NCI-H2227 treated with DMSO at 0.1 percent for 48 hours (cell line): ENCODE measurements around the gene EPHB2.
"Not testable (repeated sequence)": the region's sequence is repeated elsewhere in the genome, so short reads cannot be mapped to it uniquely, and the experiment has no call there.

Experiments used
- DNase-seq: peaks from one replicate; lab custom pipeline; 2025; lab: John Stamatoyannopoulos, UW

Gene EPHB2

DNA sequence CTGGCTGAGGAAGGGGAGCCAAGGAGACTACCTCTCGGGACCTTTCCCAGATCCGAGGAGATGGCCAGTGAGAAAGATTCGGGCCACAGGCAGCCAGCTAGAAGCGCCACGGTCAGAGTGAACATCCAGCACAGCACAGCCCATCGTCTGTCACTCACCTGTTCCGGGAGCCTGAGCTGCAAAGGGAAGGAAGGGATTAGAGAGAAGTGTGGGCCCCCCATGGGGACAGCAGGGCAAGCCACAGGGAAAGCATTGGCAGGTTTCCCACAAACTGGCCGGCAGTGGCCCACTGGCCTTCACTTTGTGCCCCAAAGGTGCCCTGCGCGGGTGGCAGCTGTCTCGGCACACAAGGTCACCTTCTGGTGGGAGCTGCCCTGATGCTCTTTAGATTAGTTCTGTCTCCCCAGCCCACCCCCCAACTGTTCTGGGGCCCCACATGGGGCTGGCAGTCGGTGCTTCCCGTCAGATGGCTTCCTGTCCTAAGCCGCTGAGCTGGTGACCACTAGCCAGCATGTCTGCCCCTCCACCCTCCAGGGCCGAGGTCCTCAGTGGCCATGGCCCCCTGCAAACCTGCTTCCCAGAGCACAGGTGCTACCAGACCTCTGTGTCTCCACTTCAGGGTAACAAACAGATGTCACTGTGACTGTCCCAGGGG is 205.3 kb downstream of the EPHB2 start:
- no peak for DNase-seq

DNA sequence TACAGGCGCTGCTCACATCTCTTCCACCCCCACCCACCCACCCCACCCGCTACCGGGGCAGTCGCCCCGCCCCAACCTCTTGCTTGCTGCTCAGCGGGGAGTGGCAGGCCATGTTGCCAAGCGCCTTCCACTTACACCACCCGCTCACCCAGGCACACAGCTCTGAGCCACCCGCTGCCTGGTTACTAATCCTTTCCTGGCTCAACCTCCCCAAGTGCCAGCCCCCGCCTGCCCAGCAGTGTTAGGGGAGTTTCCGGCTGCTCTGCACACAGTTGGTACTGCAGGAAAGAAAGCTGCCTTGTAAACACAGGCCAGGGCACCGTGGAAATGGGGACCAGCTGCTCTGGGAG is 205.8 kb downstream of the EPHB2 start:
- DNase-seq: no peak

- no peak for DNase-seq
Observed at GRCh38 chr1:22917989-22918388, 207.3 kb downstream of the EPHB2 start.

DNA sequence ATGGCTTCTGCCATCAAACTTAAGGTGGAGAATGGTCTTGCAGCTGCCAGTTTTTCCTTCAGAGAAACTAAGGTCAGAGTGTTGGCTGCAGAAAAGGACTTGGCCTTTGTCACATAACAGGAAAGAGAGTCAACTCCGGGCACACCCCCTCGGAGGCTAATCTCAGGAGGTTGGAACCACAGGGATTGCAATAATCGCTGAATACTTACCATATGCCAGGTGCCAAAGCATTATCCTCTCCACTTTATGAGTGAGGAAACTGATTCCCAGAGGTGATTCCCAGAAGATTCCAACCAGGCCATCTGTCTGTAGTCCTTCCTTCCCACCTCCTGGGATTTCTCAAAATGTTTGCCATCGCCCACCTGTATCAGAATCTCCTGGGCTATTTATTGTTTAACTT is 208.0 kb downstream of the EPHB2 start:
- no peak for DNase-seq

DNA sequence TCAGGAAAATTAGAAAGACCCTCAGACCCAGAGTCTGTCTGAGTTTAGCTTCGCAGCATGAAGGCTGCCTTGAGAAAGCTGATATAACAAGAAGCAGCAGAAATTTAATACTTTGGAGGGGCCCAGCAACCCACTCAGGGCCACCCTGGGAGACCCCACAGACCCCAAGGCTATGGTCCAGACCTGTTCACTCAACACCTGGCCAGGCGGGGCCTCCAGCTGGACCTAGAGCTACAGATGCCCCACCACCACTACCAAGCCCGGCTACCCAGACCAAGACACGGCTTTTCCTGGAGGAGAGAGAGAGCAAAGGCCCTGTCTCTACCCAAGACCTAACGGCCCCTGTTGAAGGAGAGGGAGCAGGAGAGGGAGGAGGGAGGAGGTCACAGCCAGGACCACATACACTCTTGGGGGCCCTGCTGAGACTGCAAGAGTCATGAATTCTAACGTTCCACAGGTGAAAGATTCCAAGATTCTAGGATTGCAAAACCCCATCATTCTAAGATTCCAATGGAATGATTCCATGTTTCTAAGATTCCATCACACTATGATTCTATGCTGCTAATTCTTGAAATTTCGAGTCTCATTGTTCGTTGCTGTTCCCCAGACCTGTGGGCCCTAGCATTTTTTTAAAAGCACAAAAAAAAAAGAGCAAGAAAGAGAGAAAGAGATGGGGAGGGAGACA is 208.8 kb downstream of the EPHB2 start:
- no peak for DNase-seq

DNA sequence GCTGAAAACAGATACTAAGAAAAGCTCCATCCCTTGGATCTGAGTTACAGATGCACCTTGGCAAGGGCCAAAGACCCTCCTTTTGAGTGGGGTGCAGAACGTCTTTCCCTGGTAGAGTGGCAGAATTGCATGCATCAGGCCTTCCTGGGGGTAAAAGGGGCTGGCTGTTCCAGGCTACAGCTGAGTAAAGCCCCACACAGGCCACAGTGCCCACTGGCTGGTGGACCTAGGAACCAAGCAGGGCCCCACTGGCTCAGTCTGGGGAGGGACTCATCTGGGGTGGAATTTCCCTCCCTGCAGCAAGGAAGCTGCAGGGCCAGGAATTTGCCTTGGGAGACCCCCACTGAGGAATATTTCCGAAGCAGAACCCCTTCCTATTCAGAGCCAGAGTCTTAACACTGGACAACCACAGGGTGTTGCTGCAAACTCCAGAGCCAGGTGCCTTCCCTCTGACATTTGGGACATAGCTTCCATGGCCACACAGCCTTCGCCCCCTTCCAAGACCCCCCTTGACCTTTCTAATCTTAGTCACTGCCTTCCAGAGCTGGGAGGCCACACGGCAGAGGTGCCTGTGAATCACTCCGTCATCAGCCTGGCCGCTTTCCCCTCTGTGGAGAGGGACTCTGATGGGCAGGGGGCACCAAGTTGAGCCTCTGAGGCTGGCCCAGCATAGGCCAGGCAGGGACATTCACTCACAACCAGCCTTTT is 209.5 kb downstream of the EPHB2 start:
- DNase-seq: no peak

- no peak for DNase-seq
Observed at GRCh38 chr1:22920734-22921451, 210.3 kb downstream of the EPHB2 start.

DNA sequence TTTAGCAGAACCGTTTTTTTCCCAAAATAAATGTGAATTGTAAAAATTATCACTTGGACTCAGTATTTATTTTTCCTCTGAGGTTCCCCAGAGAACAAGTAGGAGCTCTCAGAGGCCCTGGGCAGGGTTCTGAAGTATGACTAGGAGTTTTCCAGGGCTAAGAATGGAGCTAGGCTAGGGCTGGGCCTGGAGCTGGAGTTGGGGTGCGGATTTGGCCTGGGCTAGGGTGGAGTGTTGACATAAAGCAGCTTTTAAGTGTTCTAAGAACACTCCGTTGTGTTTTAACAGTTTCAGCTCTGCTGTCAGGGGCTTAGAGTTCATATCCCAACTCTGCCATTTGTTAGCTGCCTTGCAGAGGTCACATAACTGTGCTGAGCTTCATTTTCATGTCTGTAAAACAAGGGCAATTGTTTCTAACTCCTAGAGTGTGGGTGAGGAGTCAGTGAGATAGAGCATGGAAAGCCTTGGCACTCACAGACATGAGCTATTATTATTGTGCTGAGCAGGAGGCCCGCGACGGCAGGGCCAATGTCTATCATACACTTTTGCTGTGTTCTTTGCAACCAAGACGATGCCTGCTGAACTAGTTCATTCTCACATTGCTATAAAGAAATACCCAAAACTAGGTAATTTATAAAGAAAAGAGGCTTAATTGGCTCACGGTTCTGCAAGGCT is 210.9 kb downstream of the EPHB2 start:
- no peak for DNase-seq

GRCh38 chr1:22922640-22923039 is 212.0 kb downstream of the EPHB2 start:
- no peak for DNase-seq

DNA sequence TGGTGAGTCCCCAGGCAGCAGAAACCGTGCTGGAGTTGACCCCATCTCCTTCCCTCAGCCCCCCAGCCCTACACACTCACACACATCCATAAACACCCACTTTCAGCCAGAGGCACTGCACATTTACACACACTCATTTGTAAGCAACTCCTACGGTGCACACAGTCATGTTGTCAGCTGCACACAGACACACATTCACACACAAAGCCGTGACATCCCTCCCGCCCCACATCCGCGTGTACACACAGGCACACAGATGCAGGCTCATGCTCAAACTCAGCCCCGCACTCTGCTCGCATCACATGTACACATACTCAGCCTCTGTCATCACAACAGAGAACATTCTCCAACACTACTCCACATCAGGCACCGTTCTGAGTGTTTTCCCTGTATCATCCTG is 214.5 kb downstream of the EPHB2 start:
- DNase-seq: no peak

GRCh38 chr1:22930240-22930912 is 219.7 kb downstream of the EPHB2 start:
- no peak for DNase-seq

DNA sequence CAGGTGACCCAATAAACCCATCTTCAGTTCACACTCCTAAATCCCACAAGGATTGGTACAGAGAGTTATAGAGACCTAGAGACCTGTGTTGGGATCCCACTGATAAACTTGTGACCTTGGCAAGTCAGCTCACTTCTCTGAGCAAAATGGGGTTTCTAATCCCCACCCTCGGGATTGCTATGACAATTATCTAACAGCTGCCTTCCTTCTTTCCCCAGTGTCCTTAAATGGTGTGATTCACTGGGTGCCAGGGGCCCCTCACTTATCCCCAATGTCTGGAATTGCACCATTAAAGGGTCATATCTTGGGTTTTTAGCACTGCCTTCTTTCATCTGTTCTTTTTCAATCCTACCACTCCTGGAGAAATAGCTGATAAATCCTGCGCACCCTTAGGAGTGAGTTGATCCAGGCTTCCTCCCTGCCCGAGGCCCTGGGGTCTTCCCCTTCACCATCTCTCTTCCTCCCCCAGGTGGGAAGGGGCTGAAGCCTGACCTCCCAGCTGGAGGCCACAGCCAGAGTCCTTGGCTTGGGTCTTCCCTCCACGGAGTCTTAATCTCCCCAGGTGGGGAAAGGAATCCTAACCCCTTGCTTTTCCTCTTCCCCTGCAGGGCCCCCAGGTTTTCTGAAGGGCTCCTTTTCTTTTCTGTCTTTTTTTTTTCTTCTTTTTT is 222.3 kb downstream of the EPHB2 start:
- no peak for DNase-seq

DNA sequence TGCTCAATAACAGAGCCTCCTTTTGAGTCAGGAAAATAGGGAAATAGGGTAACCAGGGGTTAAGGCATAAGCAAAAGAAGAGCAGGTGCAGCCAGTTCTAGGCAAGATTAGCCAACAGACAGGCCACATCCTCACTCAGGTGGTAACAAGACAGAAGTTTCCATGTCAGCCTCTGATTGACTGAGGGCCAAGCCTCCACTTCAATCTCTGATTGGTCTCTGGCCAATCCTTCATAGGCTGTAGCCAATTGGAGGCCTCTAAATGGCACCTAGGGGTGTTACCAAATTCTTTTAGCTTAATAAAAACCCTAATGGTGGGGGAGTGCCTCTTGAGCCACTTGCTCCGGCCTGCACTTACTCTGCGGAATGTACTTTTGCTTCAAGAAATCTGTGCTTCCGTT is 224.8 kb downstream of the EPHB2 start:
- no peak for DNase-seq

- no peak for DNase-seq
Observed at GRCh38 chr1:22936681-22937080, 226.0 kb downstream of the EPHB2 start.

GRCh38 chr1:22941257-22941656 is 230.6 kb downstream of the EPHB2 start:
- no peak for DNase-seq

- DNase-seq: no peak
Observed at GRCh38 chr1:22944346-22945055, 233.9 kb downstream of the EPHB2 start.

- DNase-seq: not testable (repeated sequence)
Observed at GRCh38 chr1:22945171-22945570, 234.5 kb downstream of the EPHB2 start.

DNA sequence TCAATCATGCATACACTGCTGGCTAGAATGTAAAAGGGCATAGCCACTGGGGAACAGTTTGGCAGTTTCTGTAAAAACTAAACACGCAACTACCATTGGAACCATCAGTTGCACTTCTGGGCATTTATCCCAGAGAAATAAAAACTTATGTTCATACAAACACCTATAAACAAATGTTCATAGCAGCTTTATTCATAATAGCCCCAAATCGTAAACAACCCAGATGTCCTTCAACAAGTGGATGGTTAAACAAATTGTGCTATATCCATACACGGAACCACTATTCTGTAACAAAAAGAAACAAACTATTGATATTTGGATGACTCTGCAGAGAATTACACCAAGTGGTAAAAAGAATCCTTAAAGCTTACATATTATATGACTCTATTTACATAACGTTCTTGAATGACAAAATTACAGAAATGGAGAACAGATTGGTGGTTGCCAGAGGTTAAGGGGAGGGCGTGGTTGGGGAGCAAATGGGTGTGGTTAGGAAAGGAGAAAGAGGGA is 239.2 kb downstream of the EPHB2 start:
- no peak for DNase-seq

DNA sequence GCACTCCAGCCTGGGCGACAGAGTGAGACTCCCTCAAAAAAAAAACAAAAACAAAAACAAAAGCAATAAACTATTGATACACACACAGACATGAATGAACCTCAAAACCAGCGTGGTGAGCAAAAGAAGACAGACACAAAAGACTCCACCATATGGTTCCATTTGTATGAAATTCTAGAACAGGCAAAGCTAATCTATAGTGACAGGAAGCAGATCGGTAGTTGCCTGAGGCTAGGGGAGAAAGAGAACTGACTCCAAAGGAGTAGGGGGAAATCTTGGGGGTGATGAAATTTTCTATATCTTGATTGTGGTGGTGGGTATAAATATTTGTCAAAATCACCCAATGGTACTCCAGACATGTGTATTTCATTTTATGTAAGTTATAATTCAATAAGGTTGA is 241.2 kb downstream of the EPHB2 start:
- DNase-seq: no peak

- DNase-seq: no peak
Observed at GRCh38 chr1:22952694-22953056, 242.0 kb downstream of the EPHB2 start.
